Small intestine (tissue), 7 donors: ENCODE results near the gene LRRC3. TPM values are rescaled to one million over a fixed set of nuclear protein-coding genes. Genes with fewer than 3 reads are reported as not detected.

ENCODE experiments used
- DNase-seq, 2 donors: peaks; one replicate each; pipeline versions ENCODE4 v3.0.0 to v3.0.0-alpha.2; 2013
- FAIRE-seq: peaks from 2 replicates; lab custom pipeline; 2012; peaks lifted over from hg19 to GRCh38; lab: Jason Lieb, UNC
- H3K27ac ChIP-seq, 3 donors: one replicate each; pipeline ENCODE4 v1.5.1; 2013; ENCODE audit warnings: low read length in 2 of 3, mild to moderate bottlenecking in 2 of 3, control low read depth in 1 of 3, inconsistent platforms in 1 of 3, low read depth in 1 of 3, moderate library complexity in 1 of 3
- H3K27me3 ChIP-seq, 3 donors: one replicate each; pipeline ENCODE4 v1.6.1; 2013; ENCODE audit warnings: low read length in 3 of 3, inconsistent platforms in 1 of 3; ENCODE audit not compliant: control insufficient read depth in 3 of 3, insufficient read depth in 3 of 3
- H3K36me3 ChIP-seq, 3 donors: one replicate each; pipeline ENCODE4 v1.6.1; 2013; ENCODE audit warnings: low read length in 3 of 3, inconsistent platforms in 1 of 3, low read depth in 1 of 3, mild to moderate bottlenecking in 1 of 3, moderate library complexity in 1 of 3; ENCODE audit not compliant: control insufficient read depth in 3 of 3, insufficient read depth in 2 of 3
- H3K4me1 ChIP-seq, 3 donors: one replicate each; pipeline ENCODE4 v1.6.1; 2013; ENCODE audit warnings: low read length in 2 of 3, inconsistent platforms in 1 of 3, low read depth in 1 of 3, mild to moderate bottlenecking in 1 of 3, moderate library complexity in 1 of 3; ENCODE audit not compliant: control insufficient read depth in 3 of 3, insufficient read depth in 2 of 3
- H3K4me3 ChIP-seq, 3 donors: one replicate each; pipeline ENCODE4 v1.5.1; 2013; ENCODE audit warnings: low read length in 3 of 3, control low read depth in 1 of 3, inconsistent platforms in 1 of 3, low read depth in 1 of 3, mild to moderate bottlenecking in 1 of 3, moderate library complexity in 1 of 3
- H3K9me3 ChIP-seq, 2 donors: one replicate each; pipeline ENCODE4 v1.6.1; 2013; ENCODE audit warnings: low read depth in 1 of 2, low read length in 1 of 2; ENCODE audit not compliant: control insufficient read depth in 2 of 2, insufficient read depth in 1 of 2
- WGBS, 3 donors: extraction: QIAGEN DNeasy Blood & Tissue Kit; methylation state at CpG; one replicate each; pipeline ENCODE4 v1.1.7; 2013; 5-methylcytosine and 5-hydroxymethylcytosine counted together
- polyA plus RNA-seq, 4 donors: library from polyadenylated mRNA; stranded (reverse) in 3 of 4; unstranded in 1 of 4; fragments of 200-250 nt in 3 of 4; fragments of 120-200 nt in 1 of 4; gene quantifications; one replicate each; pipeline versions ENCODE4 v1.2.1 to v1.2.3, GENCODE V29; 2013
- donor health status: healthy with polysubstance abuse.
- donor health status: control.
- donor health status: control.
- donor health status: Bipolar disorder and iron deficiency.
- donor health status: healthy.

Gene LRRC3
- polyA plus RNA-seq, 4 donors = 0.22 to 17.3 (median 1.3) TPM

GRCh38 chr21:44420416-44421205, 34.7 kb upstream of the LRRC3 start:
- Histone ChIP-seq H3K4me3 (no peak overlapping the region), H3K9me3 (peaks cover 0 to 10% of the 10 kb centered on the region in 2 donors), H3K27ac (no peak overlapping the region), H3K36me3 (no peaks in the 10 kb centered on the region), H3K27me3 (no peaks in the 10 kb centered on the region), H3K4me1 (no peaks in the 10 kb centered on the region)
- WGBS, 3 donors = 79 to 87% (median 86%) methylated on average over 14 of the region's 14 CpGs
- FAIRE-seq (no peak), DNase-seq (no peak)

- WGBS, 3 donors = 78 to 88% (median 86%) methylated on average over 25 of the region's 26 CpGs
- Histone ChIP-seq H3K4me3 (no peak overlapping the region), H3K27me3 (no peaks in the 10 kb centered on the region), H3K9me3 (peaks cover 0 to 10% of the 10 kb centered on the region in 2 donors), H3K36me3 (no peaks in the 10 kb centered on the region), H3K27ac (no peak overlapping the region), H3K4me1 (no peaks in the 10 kb centered on the region)
- FAIRE-seq (no peak), DNase-seq (no peak)
These were observed 33.1 kb upstream of the LRRC3 start for GRCh38 chr21:44421901-44422840.

GRCh38 chr21:44423312-44423821, 31.9 kb upstream of the LRRC3 start:
- Histone ChIP-seq H3K27ac (no peak overlapping the region), H3K36me3 (no peaks in the 10 kb centered on the region), H3K27me3 (no peaks in the 10 kb centered on the region), H3K4me3 (no peak overlapping the region), H3K9me3 (peaks cover 0 to 9% of the 10 kb centered on the region in 2 donors), H3K4me1 (no peaks in the 10 kb centered on the region)
- 68 to 79% (median 78%) methylated on average over 12 of the region's 12 CpGs for WGBS, 3 donors
- DNase-seq (no peak), FAIRE-seq (no peak)

- Histone ChIP-seq H3K36me3 (no peaks in the 10 kb centered on the region), H3K9me3 (peaks cover 0 to 7% of the 10 kb centered on the region in 2 donors), H3K4me3 (no peak overlapping the region), H3K4me1 (no peaks in the 10 kb centered on the region), H3K27me3 (no peaks in the 10 kb centered on the region), H3K27ac (no peak overlapping the region)
- 80 to 85% (median 85%) methylated on average over 17 of the region's 17 CpGs for WGBS, 3 donors
- DNase-seq (no peak), FAIRE-seq (no peak)
These were observed 31.2 kb upstream of the LRRC3 start for GRCh38 chr21:44423941-44424607.

- no peak overlapping the region for H3K4me3 ChIP-seq
- FAIRE-seq (no peak), DNase-seq (no peak)
- WGBS, 3 donors = 68 to 74% (median 72%) methylated on average over 30 of the region's 30 CpGs
- no peak overlapping the region for H3K27ac ChIP-seq
- no peaks in the 10 kb centered on the region for H3K4me1 ChIP-seq
- H3K36me3 ChIP-seq = no peaks in the 10 kb centered on the region
- H3K27me3 ChIP-seq = no peaks in the 10 kb centered on the region
- peaks cover 0 to 7% of the 10 kb centered on the region in 2 donors for H3K9me3 ChIP-seq
These were observed 30.6 kb upstream of the LRRC3 start for GRCh38 chr21:44424608-44425306.

GRCh38 chr21:44425307-44425894, 29.9 kb upstream of the LRRC3 start:
- H3K27ac ChIP-seq = no peak overlapping the region
- no peaks in the 10 kb centered on the region for H3K27me3 ChIP-seq
- 74 to 79% (median 77%) methylated on average over 35 to 40 of the region's 40 CpGs for WGBS, 3 donors
- no peaks in the 10 kb centered on the region for H3K36me3 ChIP-seq
- DNase-seq = no peak
- H3K4me1 ChIP-seq = no peaks in the 10 kb centered on the region
- no peak overlapping the region for H3K4me3 ChIP-seq
- FAIRE-seq = no peak
- H3K9me3 ChIP-seq = peaks cover 0 to 7% of the 10 kb centered on the region in 2 donors

- H3K27ac ChIP-seq = no peak overlapping the region
- H3K4me1 ChIP-seq = no peaks in the 10 kb centered on the region
- H3K4me3 ChIP-seq = no peak overlapping the region
- no peaks in the 10 kb centered on the region for H3K36me3 ChIP-seq
- no peak for FAIRE-seq
- WGBS, 3 donors = 74 to 81% (median 79%) methylated on average over 11 to 13 of the region's 13 CpGs
- DNase-seq = no peak
- H3K9me3 ChIP-seq = peaks cover 0 to 7% of the 10 kb centered on the region in 2 donors
- no peaks in the 10 kb centered on the region for H3K27me3 ChIP-seq
These were observed 29.2 kb upstream of the LRRC3 start for GRCh38 chr21:44425895-44426662.
